Gastrocnemius medialis (tissue), 4 donors: ENCODE measurements around the gene GNG3.
A peak's percentile ranks its signal among the peaks of the same experiment; 100 is the strongest.

Source experiments
- CTCF ChIP-seq, 5 experiments: fragments of 450-650 bp in 3 of 5; fragments of 200-600 bp in 2 of 5; sonication (generic) in 2 of 5; IDR thresholded peaks in 4 of 5; conservative IDR thresholded peaks in 1 of 5; 1 replicate in 4 of 5; 2 replicates in 1 of 5; pipeline ENCODE4 v1.5.1; 2016 to 2019; ENCODE audit warnings: antibody characterized with exemption in 5 of 5, mild to moderate bottlenecking in 3 of 5, moderate library complexity in 3 of 5
- POLR2A ChIP-seq, 2 donors: fragments of 450-650 bp; IDR thresholded peaks; one replicate each; pipeline ENCODE4 v1.6.1; 2017; ENCODE audit warnings: antibody characterized with exemption in 2 of 2, mild to moderate bottlenecking in 2 of 2, moderate library complexity in 2 of 2

GRCh38 chr11:62709247-62710000 is 1.9 kb downstream of the GNG3 start:
- TF ChIP-seq CTCF (IDR thresholded peaks at IDR 0.05 in 4 of 5, conservative IDR thresholded peaks at IDR 0.05 in 1 of 5) (peak in 4 of 5 experiments; percentile 23 to 30 (median 26)), POLR2A (IDR thresholded peaks at IDR 0.05) (peak; percentile 51 to 60)
